ENCODE measurements around the gene ZFP36L1. TPM values are rescaled to one million over a fixed set of nuclear protein-coding genes. Genes with fewer than 3 reads are reported as not detected.

The ZFP36L1 gene
- total and polyA plus RNA-seq, 2 donors (not counting 3 experiments of a cell fraction or from before 2014, with no cell fraction given) = 46.0 to 89.6 TPM

DNA sequence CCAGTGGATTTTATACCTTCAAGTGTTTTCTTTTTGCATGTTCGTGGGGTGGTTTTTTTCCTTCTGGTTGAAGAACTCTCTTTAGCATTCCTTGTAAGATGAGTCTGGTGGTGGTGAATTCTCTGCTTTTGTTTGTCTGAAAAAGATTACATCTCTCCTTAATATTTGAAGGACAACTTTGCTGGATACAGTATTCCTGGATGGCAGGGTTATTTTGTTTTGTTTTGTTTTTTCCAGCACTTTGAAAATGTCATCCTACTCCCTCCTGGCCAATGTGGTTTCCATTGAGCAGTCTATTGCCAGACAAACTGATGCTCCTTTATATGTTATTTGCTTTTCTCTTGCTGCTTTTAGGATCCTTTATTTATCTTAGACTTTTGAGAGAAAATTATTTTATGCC, 43.2 kb upstream of the ZFP36L1 start:
- H4K20me1 ChIP-seq (replicated peaks; ENCODE audit: control insufficient read depth, extremely low read depth, insufficient read depth, low read length) = no peaks in the 10 kb centered on the region
- no peak for FAIRE-seq
- no peak overlapping the region for H3K4me3 ChIP-seq (replicated peaks in 1 of 3; ENCODE audit: insufficient read depth in 1 of 3, low read depth in 1 of 3, low read length in 3 of 3)
- ChIA-PET CTCF (no interaction called here), POLR2A (no interaction called here)
- no peak overlapping the region for H2AFZ ChIP-seq (ENCODE audit: low read depth, low read length)
- peaks cover 5% of the 10 kb centered on the region for H3K4me1 ChIP-seq (ENCODE audit: control insufficient read depth, extremely low read depth, insufficient read depth, low read length)
- H3K9me1 ChIP-seq (replicated peaks; ENCODE audit: control insufficient read depth, extremely low read depth, insufficient read depth, low read length) = no peaks in the 10 kb centered on the region
- TF ChIP-seq EZH2 (IDR thresholded peaks at IDR 0.05; ENCODE audit: borderline replicate concordance, low read depth, low read length, severe bottlenecking) (no peak), POLR2AphosphoS5 (IDR thresholded peaks at IDR 0.05; ENCODE audit: insufficient read depth, low read depth, low read length) (no peak), JUN (IDR thresholded peaks at IDR 0.05; ENCODE audit: borderline replicate concordance, insufficient read depth, insufficient read length, low read depth) (no peak), GATA2 (IDR thresholded peaks at IDR 0.05; ENCODE audit: insufficient read depth, insufficient read length, low read depth, low read length) (no peak), FOS (IDR thresholded peaks at IDR 0.05; ENCODE audit: borderline replicate concordance, insufficient read depth, low read length) (no peak), POLR2A (IDR thresholded peaks at IDR 0.05; ENCODE audit: low read depth, low read length) (no peak), MYC (IDR thresholded peaks at IDR 0.05; ENCODE audit: low read depth, low read length) (no peak)
- TF ChIP-seq, protein P1, sequence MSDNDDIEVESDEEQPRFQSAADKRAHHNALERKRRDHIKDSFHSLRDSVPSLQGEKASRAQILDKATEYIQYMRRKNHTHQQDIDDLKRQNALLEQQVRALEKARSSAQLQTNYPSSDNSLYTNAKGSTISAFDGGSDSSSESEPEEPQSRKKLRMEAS (IDR thresholded peaks at IDR 0.05; ENCODE audit: insufficient read depth, insufficient read length) = no peak
- TF ChIP-seq, protein P2, sequence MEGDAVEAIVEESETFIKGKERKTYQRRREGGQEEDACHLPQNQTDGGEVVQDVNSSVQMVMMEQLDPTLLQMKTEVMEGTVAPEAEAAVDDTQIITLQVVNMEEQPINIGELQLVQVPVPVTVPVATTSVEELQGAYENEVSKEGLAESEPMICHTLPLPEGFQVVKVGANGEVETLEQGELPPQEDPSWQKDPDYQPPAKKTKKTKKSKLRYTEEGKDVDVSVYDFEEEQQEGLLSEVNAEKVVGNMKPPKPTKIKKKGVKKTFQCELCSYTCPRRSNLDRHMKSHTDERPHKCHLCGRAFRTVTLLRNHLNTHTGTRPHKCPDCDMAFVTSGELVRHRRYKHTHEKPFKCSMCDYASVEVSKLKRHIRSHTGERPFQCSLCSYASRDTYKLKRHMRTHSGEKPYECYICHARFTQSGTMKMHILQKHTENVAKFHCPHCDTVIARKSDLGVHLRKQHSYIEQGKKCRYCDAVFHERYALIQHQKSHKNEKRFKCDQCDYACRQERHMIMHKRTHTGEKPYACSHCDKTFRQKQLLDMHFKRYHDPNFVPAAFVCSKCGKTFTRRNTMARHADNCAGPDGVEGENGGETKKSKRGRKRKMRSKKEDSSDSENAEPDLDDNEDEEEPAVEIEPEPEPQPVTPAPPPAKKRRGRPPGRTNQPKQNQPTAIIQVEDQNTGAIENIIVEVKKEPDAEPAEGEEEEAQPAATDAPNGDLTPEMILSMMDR (IDR thresholded peaks at IDR 0.05; ENCODE audit: extremely low read depth in 1 of 2, insufficient read depth in 1 of 2, low read depth in 1 of 2, low read length in 2 of 2) = no peak
- H3K79me2 ChIP-seq (ENCODE audit: control insufficient read depth, insufficient read depth, low read length) = no peaks in the 10 kb centered on the region
- no peaks in the 10 kb centered on the region for H3K9me3 ChIP-seq (replicated peaks; ENCODE audit: control insufficient read depth, insufficient read depth, low read length)
- H3K36me3 ChIP-seq (ENCODE audit: control insufficient read depth in 2 of 2, extremely low read depth in 1 of 2, insufficient read depth in 2 of 2, low read length in 2 of 2) = no peaks in the 10 kb centered on the region
- H3K4me2 ChIP-seq (ENCODE audit: insufficient read depth, low read length) = no peak overlapping the region
- intact Hi-C loops (cut with micrococcal nuclease) = no loop called here
- BruUV-seq (replicated peaks) = no TSS peak
- H3K9ac ChIP-seq (replicated peaks; ENCODE audit: extremely low read depth, insufficient read depth, low read length) = no peak overlapping the region
- dilution Hi-C loops (cut with MboI; ENCODE audit: extremely low pct_ligation_motif_present, low sequenced_read_pairs) = no loop called here
- DNase-seq (ENCODE audit: low read depth, low spot score) = no peak
- H3K27ac ChIP-seq (ENCODE audit: insufficient read depth, low read depth, low read length) = no peak overlapping the region
- H3K27me3 ChIP-seq (ENCODE audit: control insufficient read depth in 2 of 2, insufficient read depth in 2 of 2, low read length in 2 of 2) = no peaks in the 10 kb centered on the region

Measured in endothelial cell of umbilical vein (primary cell).